ENCODE results near the gene SFTPD. TPM values are rescaled to one million over a fixed set of nuclear protein-coding genes. Genes with fewer than 3 reads are reported as not detected.
"Not testable (repeated sequence)": the region's sequence is repeated elsewhere in the genome, so short reads cannot be mapped to it uniquely, and the experiment has no call there.

The SFTPD gene
- total and polyA plus RNA-seq, 8 donors: 1.5 to 5.9 (median 2.1) TPM

DNA sequence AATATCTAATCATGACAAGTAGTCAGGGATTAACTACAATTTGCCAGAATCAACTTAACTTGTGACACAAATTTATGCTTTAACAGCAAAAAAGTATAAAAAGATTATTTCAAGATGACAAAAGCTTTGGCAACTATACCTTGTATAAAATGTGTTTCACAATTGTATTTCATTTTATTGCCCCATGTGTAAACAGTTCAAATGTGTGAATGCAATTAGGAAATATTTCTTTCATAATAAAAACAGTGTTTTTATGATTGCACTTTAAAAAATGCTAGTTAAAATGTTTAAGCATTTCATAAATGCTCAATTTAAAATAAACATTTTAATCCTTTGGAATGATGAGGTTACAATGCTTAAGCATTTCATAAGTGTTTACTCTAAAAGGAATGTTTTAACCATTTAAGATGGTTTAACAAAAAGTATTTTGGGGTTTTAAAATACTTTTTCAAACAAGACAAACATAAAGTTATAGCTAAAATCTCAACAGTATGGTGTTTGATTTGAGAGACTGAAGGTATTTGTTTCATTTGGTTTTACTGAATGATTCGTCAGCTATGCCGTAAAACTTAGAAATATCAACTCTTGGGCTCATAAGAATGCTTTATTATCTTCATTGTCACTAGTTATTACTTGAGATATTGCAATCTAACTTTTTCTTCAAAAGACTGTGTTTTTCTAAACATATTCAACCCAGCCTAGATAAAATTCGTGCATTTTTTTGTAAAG is 50.1 kb downstream of the SFTPD start:
- 83 to 87% methylated on average over 3 of the region's 3 CpGs for WGBS, 2 donors
- intact Hi-C loops (cut with DNase I): no loop called here
- peak; percentile 77 for FAIRE-seq

GRCh38 chr10:79892896-79893295 is 56.0 kb downstream of the SFTPD start:
- not testable (repeated sequence) for ATAC-seq
- DNase-seq: peak in 1 of 6 donors; percentile 14

More for the DNA sequence above, 50.1 kb downstream of the SFTPD start:
- DNase-seq (no peak), ATAC-seq (no peak)
- Histone ChIP-seq H3K9me3 (no peaks in the 10 kb centered on the region), H3K27ac (no peak overlapping the region), H3K27me3 (no peaks in the 10 kb centered on the region), H3K4me1 (no peaks in the 10 kb centered on the region), H3K4me3 (no peak overlapping the region), H3K36me3 (no peaks in the 10 kb centered on the region)
- no peak for TF ChIP-seq CTCF (IDR thresholded peaks at IDR 0.05)

GRCh38 chr10:79890469-79890868 is 58.4 kb downstream of the SFTPD start:
- intact Hi-C loops (cut with DNase I): no loop called here
- WGBS, 2 donors: 17 to 21% methylated on average over 1 of the region's 1 CpG
- FAIRE-seq (no peak), DNase-seq (no peak), ATAC-seq (peak; percentile 52 to 81 (median 72))
- H3K4me3 ChIP-seq: no peak overlapping the region
- H3K9me3 ChIP-seq: no peaks in the 10 kb centered on the region
- H3K27me3 ChIP-seq: no peaks in the 10 kb centered on the region
- no peak overlapping the region for H3K27ac ChIP-seq
- no peaks in the 10 kb centered on the region for H3K36me3 ChIP-seq
- H3K4me1 ChIP-seq: peaks cover 5 to 9% (median 8%) of the 10 kb centered on the region in 3 donors
- no peak for TF ChIP-seq CTCF (IDR thresholded peaks at IDR 0.05)

More at GRCh38 chr10:79892896-79893295, 56.0 kb downstream of the SFTPD start:
- 91 to 94% methylated on average over 17 of the region's 17 CpGs for whole genome bisulfite sequencing, 2 donors
- H3K27ac ChIP-seq; H3K27me3 ChIP-seq; H3K9me3 ChIP-seq; H3K4me3 ChIP-seq; H3K4me1 ChIP-seq; intact Hi-C loops (cut with DNase I); H3K36me3 ChIP-seq; FAIRE-seq: not testable (repeated sequence)

GRCh38 chr10:79888984-79889383 is 59.9 kb downstream of the SFTPD start:
- intact Hi-C loops (cut with DNase I); H3K27me3 ChIP-seq; FAIRE-seq; H3K9me3 ChIP-seq; H3K27ac ChIP-seq; H3K4me3 ChIP-seq; H3K4me1 ChIP-seq; H3K36me3 ChIP-seq; DNase-seq: not testable (repeated sequence)
- peak in 3 of 4 donors; percentile 38 to 55 (median 44) for ATAC-seq
- 46 to 61% methylated on average over 2 of the region's 2 CpGs for WGBS, 2 donors

Other genes starting within 250 kb of the SFTPD start
- gene NUTM2B, start 245.9 kb downstream of the SFTPD start, total RNA-seq: 1 to 10 TPM in 1 of 6 donors, under 1 TPM in 5; 0.51 to 1.3 (median 0.85) TPM
- gene NUTM2B, start 245.9 kb downstream of the SFTPD start, polyA plus RNA-seq: 1 to 10 TPM; 1.3 to 4.6 TPM
- gene NUTM2E, start 122.4 kb downstream of the SFTPD start, total RNA-seq: under 1 TPM in 4 of 6 donors, not detected in 2; 0.06 to 0.24 (median 0.08) TPM
- gene NUTM2E, start 122.4 kb downstream of the SFTPD start, polyA plus RNA-seq: under 1 TPM in 1 of 2 donors, not detected in 1; 0.40 TPM
- gene TMEM254, start 129.6 kb upstream of the SFTPD start, total RNA-seq: 10 to 100 TPM in 3 of 6 donors, 1 to 10 TPM in 3; 6.3 to 13.5 (median 10.3) TPM
- gene TMEM254, start 129.6 kb upstream of the SFTPD start, polyA plus RNA-seq: 1 to 10 TPM; 6.9 to 8.6 TPM
- gene PLAC9, start 183.6 kb upstream of the SFTPD start, total RNA-seq: 1 to 10 TPM in 4 of 6 donors, under 1 TPM in 2; 0.63 to 6.7 (median 2.8) TPM
- 10 to 100 TPM in 1 of 2 donors, 1 to 10 TPM in 1; 7.6 to 14.6 TPM for gene PLAC9, start 183.6 kb upstream of the SFTPD start, polyA plus RNA-seq